Spleen (tissue), 11 donors: Measurements from ENCODE around the gene IGFL4. TPM values are rescaled to one million over a fixed set of nuclear protein-coding genes. Genes with fewer than 3 reads are reported as not detected.
A peak's percentile ranks its signal among the peaks of the same experiment; 100 is the strongest.

Source experiments
- DNase-seq: peaks from one replicate; pipeline ENCODE4 v3.0.0-alpha.2; 2020
- H3K27ac ChIP-seq, 8 donors: fragments of 200-600 bp; sonication (generic) in 7 of 8; 1 replicate in 4 of 8; 2 replicates in 4 of 8; pipeline versions ENCODE4 v1.5.0 to v1.8.0; 2016 to 2021; ENCODE audit warnings: inconsistent platforms in 4 of 8, mild to moderate bottlenecking in 4 of 8, moderate library complexity in 1 of 8
- H3K27me3 ChIP-seq, 7 donors: fragments of 200-600 bp; sonication (generic) in 6 of 7; replicated peaks in 1 of 7; 1 replicate in 4 of 7; 2 replicates in 3 of 7; pipeline versions ENCODE4 v1.5.0 to v1.8.0; 2016 to 2021; ENCODE audit warnings: inconsistent platforms in 3 of 7, mild to moderate bottlenecking in 1 of 7
- H3K36me3 ChIP-seq, 6 donors: fragments of 200-600 bp; sonication (generic) in 5 of 6; 1 replicate in 4 of 6; 2 replicates in 2 of 6; pipeline versions ENCODE4 v1.5.0 to v1.8.0; 2016 to 2021; ENCODE audit warnings: inconsistent platforms in 2 of 6
- H3K4me1 ChIP-seq, 6 donors: fragments of 200-600 bp; sonication (generic) in 5 of 6; 1 replicate in 3 of 6; 2 replicates in 3 of 6; pipeline versions ENCODE4 v1.5.0 to v1.8.0; 2016 to 2021; ENCODE audit warnings: inconsistent platforms in 3 of 6
- H3K4me3 ChIP-seq, 8 donors: fragments of 200-600 bp; sonication (generic) in 7 of 8; 1 replicate in 4 of 8; 2 replicates in 4 of 8; pipeline versions ENCODE4 v1.5.0 to v1.8.0; 2016 to 2021; ENCODE audit warnings: inconsistent platforms in 4 of 8, mild to moderate bottlenecking in 4 of 8, moderate library complexity in 2 of 8
- H3K9me3 ChIP-seq, 8 donors: fragments of 200-600 bp; sonication (generic) in 7 of 8; 1 replicate in 4 of 8; 2 replicates in 4 of 8; pipeline versions ENCODE4 v1.5.0 to v1.8.0; 2016 to 2021; ENCODE audit warnings: inconsistent platforms in 4 of 8
- POLR2A ChIP-seq, 3 donors: fragments of 450-650 bp; IDR thresholded peaks; one replicate each; pipeline ENCODE4 v1.5.1; 2017; ENCODE audit warnings: antibody characterized with exemption in 3 of 3, mild to moderate bottlenecking in 1 of 3
- POLR2AphosphoS5 ChIP-seq, 3 donors: sonication (generic); formaldehyde crosslinking; IDR thresholded peaks; one replicate each; pipeline ENCODE4 v1.5.1; 2017; ENCODE audit warnings: antibody characterized with exemption in 3 of 3
- WGBS, 5 donors: extraction: QIAGEN DNeasy Blood & Tissue Kit in 3 of 5; methylation state at CpG; one replicate each; pipeline versions ENCODE4 v1.1.5 to v1.1.7; 2013 to 2018; 5-methylcytosine and 5-hydroxymethylcytosine counted together
- intact Hi-C: fragments of 100-400 bp; cut with DNase I; formaldehyde crosslinking; loops from one replicate; pipeline ENCODE4 v1.15.0; 2023; ENCODE audit warnings: low total_unique reads
- polyA plus RNA-seq, 3 donors: library from polyadenylated mRNA; stranded (reverse); fragments of 200-250 nt; gene quantifications; one replicate each; pipeline ENCODE4 v1.2.1, GENCODE V29; 2013
- total RNA-seq, 7 donors: library from RNA; depleted of rRNA in 3 of 7; stranded (reverse); fragments of >200 nt in 3 of 7; fragmentation: NEBNext Ultra II Directional in 4 of 7; extraction: Animal tissue kit (Norgen Biotek cat#: 25700) in 4 of 7; gene quantifications; one replicate each; pipeline versions ENCODE4 v1.1.0 to v1.2.1, GENCODE V29; 2016 to 2021
- TF ChIP-seq, protein P1 (sequence below), 11 experiments: fragments of 200-600 bp in 7 of 11; fragments of 450-650 bp in 4 of 11; sonication (generic) in 4 of 11; IDR thresholded peaks in 8 of 11; conservative IDR thresholded peaks in 3 of 11; 1 replicate in 7 of 11; 2 replicates in 4 of 11; pipeline versions ENCODE4 v1.4.0 to v1.8.0; 2016 to 2021; ENCODE audit warnings: antibody characterized with exemption in 11 of 11, inconsistent platforms in 4 of 11, mild to moderate bottlenecking in 1 of 11
- donor health status: healthy with polysubstance abuse.
- donor health status: DM: no; HTN: no; CAD: no; lungs with moderate emphysema.
- donor health status: DM: no; HTN: no; CAD: no.
- donor health status: Bipolar disorder and iron deficiency.
- donor health status: healthy.
- donor health status: DM: no; HTN: no; CAD: no.
- donor health status: DM: yes; HTN: yes; CAD: no.

Gene IGFL4
- total and polyA plus RNA-seq, 10 donors, result 0.03 TPM; not detected in 8

DNA sequence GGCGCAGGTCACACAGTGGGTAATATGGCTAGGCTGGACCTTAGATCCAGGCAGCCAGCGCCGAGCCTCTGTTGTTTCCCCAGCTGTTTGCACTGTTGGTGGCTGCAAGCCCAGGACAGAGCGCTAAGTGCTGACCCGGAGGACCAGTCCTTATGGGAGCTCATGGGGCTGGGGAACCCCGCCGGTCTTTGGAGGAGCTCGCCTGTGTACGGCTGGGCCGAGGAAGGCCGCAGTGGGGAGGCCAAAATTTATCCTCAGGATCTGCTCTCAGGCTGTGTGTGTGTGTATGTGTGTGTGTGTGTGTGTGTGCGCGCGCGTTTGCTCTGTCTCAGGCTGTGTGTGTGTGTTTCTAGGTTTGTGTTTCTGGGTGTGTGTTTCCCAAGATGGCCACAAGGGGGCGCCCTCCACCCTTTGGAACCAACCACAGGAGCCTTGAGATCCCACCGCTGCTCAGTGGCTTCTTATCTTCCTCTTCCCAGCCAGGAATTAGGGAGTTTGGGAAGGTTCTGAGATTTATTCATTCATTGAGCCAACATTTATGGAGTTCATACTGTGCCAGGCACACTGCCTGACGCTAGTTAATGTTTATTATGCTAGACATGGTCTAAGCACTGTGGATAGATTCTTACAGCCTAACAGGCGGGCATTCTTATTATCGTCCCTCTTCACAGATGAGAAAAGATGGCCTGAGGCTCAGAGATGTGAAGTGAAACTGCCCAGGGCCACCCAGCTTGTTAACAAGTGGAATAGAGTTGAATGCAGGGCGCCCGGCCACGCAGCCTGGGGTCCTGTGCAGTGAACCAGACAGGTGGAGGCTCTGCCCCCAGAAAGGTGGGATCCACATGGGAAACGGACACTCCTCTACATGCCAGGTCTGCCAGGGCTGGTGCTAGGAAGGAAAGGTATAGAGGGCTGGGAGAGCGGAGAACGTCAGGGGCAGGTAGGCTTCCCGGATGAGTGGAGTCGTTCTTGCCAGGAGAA is 31.0 kb downstream of the IGFL4 start:
- Histone ChIP-seq H3K27ac (no peak overlapping the region), H3K36me3 (peaks cover 0 to 57% (median 7%) of the 10 kb centered on the region in 6 donors), H3K27me3 (peaks cover 0 to 21% (median 4%) of the 10 kb centered on the region in 7 donors), H3K4me3 (no peak overlapping the region), H3K9me3 (no peaks in the 10 kb centered on the region), H3K4me1 (peaks cover 0 to 12% (median 5%) of the 10 kb centered on the region in 6 donors)
- no peak for TF ChIP-seq POLR2A (IDR thresholded peaks at IDR 0.05)
- TF ChIP-seq, protein P1, sequence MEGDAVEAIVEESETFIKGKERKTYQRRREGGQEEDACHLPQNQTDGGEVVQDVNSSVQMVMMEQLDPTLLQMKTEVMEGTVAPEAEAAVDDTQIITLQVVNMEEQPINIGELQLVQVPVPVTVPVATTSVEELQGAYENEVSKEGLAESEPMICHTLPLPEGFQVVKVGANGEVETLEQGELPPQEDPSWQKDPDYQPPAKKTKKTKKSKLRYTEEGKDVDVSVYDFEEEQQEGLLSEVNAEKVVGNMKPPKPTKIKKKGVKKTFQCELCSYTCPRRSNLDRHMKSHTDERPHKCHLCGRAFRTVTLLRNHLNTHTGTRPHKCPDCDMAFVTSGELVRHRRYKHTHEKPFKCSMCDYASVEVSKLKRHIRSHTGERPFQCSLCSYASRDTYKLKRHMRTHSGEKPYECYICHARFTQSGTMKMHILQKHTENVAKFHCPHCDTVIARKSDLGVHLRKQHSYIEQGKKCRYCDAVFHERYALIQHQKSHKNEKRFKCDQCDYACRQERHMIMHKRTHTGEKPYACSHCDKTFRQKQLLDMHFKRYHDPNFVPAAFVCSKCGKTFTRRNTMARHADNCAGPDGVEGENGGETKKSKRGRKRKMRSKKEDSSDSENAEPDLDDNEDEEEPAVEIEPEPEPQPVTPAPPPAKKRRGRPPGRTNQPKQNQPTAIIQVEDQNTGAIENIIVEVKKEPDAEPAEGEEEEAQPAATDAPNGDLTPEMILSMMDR (IDR thresholded peaks at IDR 0.05 in 8 of 11, conservative IDR thresholded peaks at IDR 0.05 in 3 of 11), result peak; percentile 37 to 91 (median 82)
- WGBS, 5 donors, result 67 to 76% (median 72%) methylated on average over 24 to 28 of the region's 28 CpGs
- intact Hi-C loops, result loop anchor here (10.0 kb wide), 1 partner anchor 85 kb away; no protein-coding TSS in a partner anchor
- DNase-seq, result peak; percentile 90

DNA sequence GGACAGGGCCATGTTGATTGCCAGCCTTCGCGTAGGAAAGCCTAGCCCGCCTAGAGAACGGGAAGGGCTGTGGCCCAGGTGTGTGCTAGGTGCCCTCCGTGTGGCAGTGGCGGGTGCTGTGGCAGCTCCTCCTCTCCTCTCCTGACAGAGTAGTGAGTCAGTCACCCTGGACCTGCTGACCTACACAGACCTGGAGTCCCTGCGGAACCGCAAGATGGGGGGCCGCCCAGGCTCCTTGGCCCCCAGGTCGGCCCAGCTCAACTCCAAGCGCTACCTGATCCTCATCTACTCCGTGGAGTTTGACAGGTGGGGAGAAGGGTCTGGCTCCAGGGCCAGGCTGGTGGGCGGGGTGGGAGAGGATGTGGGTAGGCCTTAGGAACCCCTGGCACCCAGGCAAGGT is 34.4 kb downstream of the IGFL4 start:
- intact Hi-C loops, result no loop called here
- Histone ChIP-seq H3K36me3 (peaks cover 0 to 69% (median 12%) of the 10 kb centered on the region in 6 donors), H3K27ac (no peak overlapping the region), H3K9me3 (no peaks in the 10 kb centered on the region), H3K4me1 (peaks cover 0 to 7% (median 0%) of the 10 kb centered on the region in 6 donors), H3K4me3 (no peak overlapping the region), H3K27me3 (no peaks in the 10 kb centered on the region)
- WGBS, 5 donors, result 95 to 100% (median 96%) methylated on average over 6 to 13 of the region's 13 CpGs
- DNase-seq, result no peak
- TF ChIP-seq, protein P1 (IDR thresholded peaks at IDR 0.05 in 8 of 11, conservative IDR thresholded peaks at IDR 0.05 in 3 of 11), result no peak
- no peak for TF ChIP-seq POLR2AphosphoS5 (IDR thresholded peaks at IDR 0.05)
- TF ChIP-seq POLR2A (IDR thresholded peaks at IDR 0.05), result no peak

DNA sequence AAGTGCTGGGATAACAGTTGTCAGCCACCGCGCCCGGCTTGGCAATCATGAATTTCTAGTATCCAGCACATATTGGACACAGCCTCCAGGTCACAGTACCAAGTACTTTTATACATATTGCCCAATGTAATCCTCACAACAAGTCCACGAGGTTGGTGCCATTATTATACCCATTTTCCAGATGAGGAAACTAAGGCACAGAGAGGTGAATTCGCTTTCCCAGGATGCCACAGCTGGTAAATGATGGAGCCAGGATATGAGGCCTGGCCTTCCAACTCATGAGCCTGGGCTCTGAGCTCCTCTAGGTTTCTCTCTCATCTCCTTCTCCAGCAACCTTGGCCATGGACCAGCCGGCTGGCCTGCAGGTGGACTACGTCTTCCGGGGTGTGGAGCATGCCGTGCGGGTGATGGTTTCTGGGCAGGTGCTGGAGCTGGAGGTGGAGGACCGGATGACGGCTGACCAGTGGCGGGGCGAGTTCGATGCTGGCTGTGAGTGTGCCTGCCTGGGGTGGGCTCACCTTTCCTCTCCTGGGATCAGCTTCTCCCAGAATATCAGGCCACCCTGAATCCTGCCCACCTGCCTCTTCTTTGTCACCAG is 38.0 kb downstream of the IGFL4 start:
- no peak for DNase-seq
- no peak for TF ChIP-seq POLR2A (IDR thresholded peaks at IDR 0.05)
- TF ChIP-seq, protein P1 (IDR thresholded peaks at IDR 0.05 in 8 of 11, conservative IDR thresholded peaks at IDR 0.05 in 3 of 11), result no peak
- no peak for TF ChIP-seq POLR2AphosphoS5 (IDR thresholded peaks at IDR 0.05)
- 94 to 97% (median 96%) methylated on average over 13 to 15 of the region's 15 CpGs for WGBS, 5 donors
- peaks cover 0 to 45% (median 12%) of the 10 kb centered on the region in 6 donors for H3K36me3 ChIP-seq
- intact Hi-C loops, result no loop called here
- no peak overlapping the region for H3K4me3 ChIP-seq
- no peak overlapping the region for H3K27ac ChIP-seq
- peaks cover 0 to 19% (median 0%) of the 10 kb centered on the region in 7 donors for H3K27me3 ChIP-seq
- H3K4me1 ChIP-seq, result peaks cover 6 to 22% (median 17%) of the 10 kb centered on the region in 6 donors
- H3K9me3 ChIP-seq, result no peaks in the 10 kb centered on the region
